OCI-LY1 (cell line): Measurements from ENCODE around the gene SLC8A1.

Experiments used
- H2AFZ ChIP-seq: fragments of 200-600 bp; sonication (generic), shearing (Covaris generic); 2 replicates; pipeline ENCODE4 v1.6.0; 2014; ENCODE audit warnings: antibody characterized with exemption, mild to moderate bottlenecking, low read length
- H3F3A ChIP-seq: fragments of 200-600 bp; sonication (generic), shearing (Covaris generic); 2 replicates; pipeline ENCODE4 v1.6.0; 2014; ENCODE audit warnings: mild to moderate bottlenecking, antibody characterized with exemption, low read length, moderate library complexity; ENCODE audit not compliant: insufficient read depth
- H3K27ac ChIP-seq: fragments of 200-600 bp; sonication (generic); 2 replicates; pipeline ENCODE4 v1.5.1; 2014; ENCODE audit warnings: low read length, mixed run types, mild to moderate bottlenecking, low read depth; ENCODE audit not compliant: poor library complexity, severe bottlenecking
- H3K27me3 ChIP-seq: fragments of 200-600 bp; sonication (generic); 2 replicates; pipeline ENCODE4 v1.6.0; 2014; ENCODE audit warnings: antibody characterized with exemption, mild to moderate bottlenecking, low read length, moderate library complexity; ENCODE audit not compliant: insufficient read depth
- H3K36me3 ChIP-seq: fragments of 200-600 bp; sonication (generic); 2 replicates; pipeline ENCODE4 v1.6.1; 2014; ENCODE audit warnings: mild to moderate bottlenecking, antibody characterized with exemption, low read length, moderate library complexity, mixed read lengths; ENCODE audit not compliant: insufficient read depth
- H3K4me1 ChIP-seq: fragments of 200-600 bp; sonication (generic); 2 replicates; pipeline ENCODE4 v1.5.1; 2014; ENCODE audit warnings: mild to moderate bottlenecking, low read length, moderate library complexity; ENCODE audit not compliant: insufficient read depth, severe bottlenecking
- H3K4me2 ChIP-seq: fragments of 200-600 bp; sonication (generic), shearing (Covaris generic); 2 replicates; pipeline ENCODE4 v1.6.1; 2014; ENCODE audit warnings: low read length
- H3K4me3 ChIP-seq: fragments of 200-600 bp; sonication (generic); 2 replicates; pipeline ENCODE4 v1.5.1; 2014; ENCODE audit warnings: low read length, low read depth, mild to moderate bottlenecking, mixed read lengths; ENCODE audit not compliant: poor library complexity, severe bottlenecking
- H3K79me2 ChIP-seq: fragments of 200-600 bp; shearing (Covaris generic); 2 replicates; pipeline ENCODE4 v1.6.1; 2016; ENCODE audit warnings: mixed run types, low read length, mixed read lengths; ENCODE audit not compliant: insufficient read depth
- H3K9ac ChIP-seq: fragments of 200-600 bp; sonication (generic), shearing (Covaris generic); 2 replicates; pipeline ENCODE4 v1.6.1; 2014; ENCODE audit warnings: mild to moderate bottlenecking, low read length, mixed read lengths
- H3K9me2 ChIP-seq: fragments of 200-600 bp; sonication (generic), shearing (Covaris generic); 2 replicates; pipeline ENCODE4 v1.6.1; 2014; ENCODE audit warnings: low read depth, mild to moderate bottlenecking, low read length, mixed read lengths
- H3K9me3 ChIP-seq: fragments of 200-600 bp; shearing (Covaris generic); 2 replicates; pipeline ENCODE4 v1.6.1; 2014; ENCODE audit warnings: low read length, mixed read lengths
- H4K20me1 ChIP-seq: fragments of 200-600 bp; sonication (generic), shearing (Covaris generic); 2 replicates; pipeline ENCODE4 v1.6.0; 2016; ENCODE audit warnings: mild to moderate bottlenecking, low read length; ENCODE audit not compliant: insufficient read depth
- EZH2 ChIP-seq: fragments of 200-600 bp; sonication (generic), shearing (Covaris generic); IDR thresholded peaks from 2 replicates; pipeline ENCODE4 v1.8.0; 2017; ENCODE audit warnings: borderline replicate concordance, mixed run types, mild to moderate bottlenecking, antibody characterized with exemption, low read length, moderate library complexity, mixed read lengths
- TF ChIP-seq, protein P1 (sequence below): fragments of 200-600 bp; sonication (generic), shearing (Covaris generic); IDR thresholded peaks from 2 replicates; pipeline ENCODE4 v1.5.1; 2017; ENCODE audit warnings: mild to moderate bottlenecking, antibody characterized with exemption, low read length, moderate library complexity, mixed read lengths

The SLC8A1 gene

GRCh38 chr2:40271094-40271493, 180.8 kb downstream of the SLC8A1 start:
- Histone ChIP-seq H4K20me1 (no peaks in the 10 kb centered on the region), H3K27ac (no peak overlapping the region), H3K9ac (no peak overlapping the region), H3K27me3 (no peaks in the 10 kb centered on the region), H3K9me2 (no peaks in the 10 kb centered on the region), H3K4me3 (no peak overlapping the region), H2AFZ (no peak overlapping the region), H3K9me3 (no peaks in the 10 kb centered on the region), H3K79me2 (no peaks in the 10 kb centered on the region), H3F3A (no peaks in the 10 kb centered on the region), H3K4me2 (no peak overlapping the region), H3K4me1 (no peaks in the 10 kb centered on the region), H3K36me3 (no peaks in the 10 kb centered on the region)
- TF ChIP-seq EZH2 = no peak
- TF ChIP-seq, protein P1, sequence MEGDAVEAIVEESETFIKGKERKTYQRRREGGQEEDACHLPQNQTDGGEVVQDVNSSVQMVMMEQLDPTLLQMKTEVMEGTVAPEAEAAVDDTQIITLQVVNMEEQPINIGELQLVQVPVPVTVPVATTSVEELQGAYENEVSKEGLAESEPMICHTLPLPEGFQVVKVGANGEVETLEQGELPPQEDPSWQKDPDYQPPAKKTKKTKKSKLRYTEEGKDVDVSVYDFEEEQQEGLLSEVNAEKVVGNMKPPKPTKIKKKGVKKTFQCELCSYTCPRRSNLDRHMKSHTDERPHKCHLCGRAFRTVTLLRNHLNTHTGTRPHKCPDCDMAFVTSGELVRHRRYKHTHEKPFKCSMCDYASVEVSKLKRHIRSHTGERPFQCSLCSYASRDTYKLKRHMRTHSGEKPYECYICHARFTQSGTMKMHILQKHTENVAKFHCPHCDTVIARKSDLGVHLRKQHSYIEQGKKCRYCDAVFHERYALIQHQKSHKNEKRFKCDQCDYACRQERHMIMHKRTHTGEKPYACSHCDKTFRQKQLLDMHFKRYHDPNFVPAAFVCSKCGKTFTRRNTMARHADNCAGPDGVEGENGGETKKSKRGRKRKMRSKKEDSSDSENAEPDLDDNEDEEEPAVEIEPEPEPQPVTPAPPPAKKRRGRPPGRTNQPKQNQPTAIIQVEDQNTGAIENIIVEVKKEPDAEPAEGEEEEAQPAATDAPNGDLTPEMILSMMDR = no peak

DNA sequence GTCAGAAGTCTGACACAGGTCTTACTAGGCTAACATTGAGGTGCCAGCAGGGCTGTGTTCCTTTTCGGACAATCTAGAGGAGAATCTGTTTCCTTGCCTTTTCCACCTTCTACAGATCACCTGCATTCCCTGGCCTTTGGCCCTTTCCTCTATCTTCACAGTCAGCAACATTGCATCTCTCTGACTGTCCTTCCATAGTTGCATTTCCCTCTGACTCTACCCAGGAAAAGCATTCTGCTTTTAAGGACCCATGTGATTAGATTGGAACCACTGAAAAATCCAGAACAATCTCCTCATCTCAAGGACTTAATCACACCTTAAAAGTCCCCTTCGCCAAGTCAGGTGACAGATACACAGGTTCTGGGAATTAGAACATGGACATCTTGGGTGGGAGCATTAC, 181.5 kb downstream of the SLC8A1 start:
- Histone ChIP-seq H3K4me2 (no peak overlapping the region), H3K9me3 (no peaks in the 10 kb centered on the region), H3K27me3 (no peaks in the 10 kb centered on the region), H3K4me3 (no peak overlapping the region), H3K9ac (no peak overlapping the region), H3K36me3 (no peaks in the 10 kb centered on the region), H3K27ac (no peak overlapping the region), H2AFZ (no peak overlapping the region), H3K9me2 (no peaks in the 10 kb centered on the region), H4K20me1 (no peaks in the 10 kb centered on the region), H3F3A (no peaks in the 10 kb centered on the region), H3K4me1 (no peaks in the 10 kb centered on the region), H3K79me2 (no peaks in the 10 kb centered on the region)
- TF ChIP-seq, protein P1 = no peak
- TF ChIP-seq EZH2 = no peak

DNA sequence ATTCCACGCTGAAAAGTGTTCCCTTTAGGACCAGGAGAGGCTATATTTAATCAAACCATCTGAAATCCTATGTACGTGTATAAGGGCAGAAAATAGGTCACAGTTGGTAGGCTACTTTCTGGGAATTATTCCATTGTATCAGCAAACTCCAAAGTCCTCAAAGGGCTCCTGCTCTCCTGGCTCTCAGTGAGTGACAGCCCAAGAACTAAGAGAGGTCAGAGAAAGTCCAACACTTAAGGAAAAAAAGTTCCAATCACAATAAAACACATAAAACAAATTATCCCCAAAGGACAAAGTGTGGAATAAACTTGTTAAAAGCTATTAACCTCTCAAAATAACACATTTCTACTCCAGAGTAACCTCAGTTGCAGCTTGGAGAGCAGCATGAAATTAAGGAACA, 183.3 kb downstream of the SLC8A1 start:
- H4K20me1 ChIP-seq = no peaks in the 10 kb centered on the region
- H3K27me3 ChIP-seq = no peaks in the 10 kb centered on the region
- H3K4me3 ChIP-seq = no peak overlapping the region
- H3F3A ChIP-seq = no peaks in the 10 kb centered on the region
- no peaks in the 10 kb centered on the region for H3K9me3 ChIP-seq
- TF ChIP-seq EZH2 = no peak
- TF ChIP-seq, protein P1 = no peak
- H3K9me2 ChIP-seq = no peaks in the 10 kb centered on the region
- no peaks in the 10 kb centered on the region for H3K36me3 ChIP-seq
- no peak overlapping the region for H3K4me2 ChIP-seq
- H3K9ac ChIP-seq = no peak overlapping the region
- no peaks in the 10 kb centered on the region for H3K4me1 ChIP-seq
- no peaks in the 10 kb centered on the region for H3K79me2 ChIP-seq
- no peak overlapping the region for H3K27ac ChIP-seq
- H2AFZ ChIP-seq = no peak overlapping the region
